ENCODE data around the gene ALG14.

DNA sequence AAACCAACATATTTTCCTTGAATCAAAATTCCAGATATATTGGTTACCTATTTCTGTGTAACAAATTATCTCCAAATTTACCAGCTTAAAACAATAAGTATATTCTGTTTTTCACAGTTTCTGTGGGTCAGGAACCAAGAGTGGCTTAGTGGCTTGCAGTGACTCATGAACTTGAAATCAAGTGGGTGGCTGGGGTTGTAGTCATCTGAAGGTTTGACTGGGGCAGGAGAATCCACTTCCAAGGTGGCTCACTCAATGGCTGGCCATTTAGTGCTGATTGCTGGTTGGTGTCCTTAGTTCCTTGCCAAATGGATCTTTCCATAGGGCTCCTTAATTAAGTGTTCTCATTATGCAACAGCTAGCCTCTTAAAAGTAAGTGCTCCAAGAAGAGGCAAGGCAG is 43.8 kb downstream of the ALG14 start:
- TF ChIP-seq, protein P1, sequence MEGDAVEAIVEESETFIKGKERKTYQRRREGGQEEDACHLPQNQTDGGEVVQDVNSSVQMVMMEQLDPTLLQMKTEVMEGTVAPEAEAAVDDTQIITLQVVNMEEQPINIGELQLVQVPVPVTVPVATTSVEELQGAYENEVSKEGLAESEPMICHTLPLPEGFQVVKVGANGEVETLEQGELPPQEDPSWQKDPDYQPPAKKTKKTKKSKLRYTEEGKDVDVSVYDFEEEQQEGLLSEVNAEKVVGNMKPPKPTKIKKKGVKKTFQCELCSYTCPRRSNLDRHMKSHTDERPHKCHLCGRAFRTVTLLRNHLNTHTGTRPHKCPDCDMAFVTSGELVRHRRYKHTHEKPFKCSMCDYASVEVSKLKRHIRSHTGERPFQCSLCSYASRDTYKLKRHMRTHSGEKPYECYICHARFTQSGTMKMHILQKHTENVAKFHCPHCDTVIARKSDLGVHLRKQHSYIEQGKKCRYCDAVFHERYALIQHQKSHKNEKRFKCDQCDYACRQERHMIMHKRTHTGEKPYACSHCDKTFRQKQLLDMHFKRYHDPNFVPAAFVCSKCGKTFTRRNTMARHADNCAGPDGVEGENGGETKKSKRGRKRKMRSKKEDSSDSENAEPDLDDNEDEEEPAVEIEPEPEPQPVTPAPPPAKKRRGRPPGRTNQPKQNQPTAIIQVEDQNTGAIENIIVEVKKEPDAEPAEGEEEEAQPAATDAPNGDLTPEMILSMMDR (IDR thresholded peaks at IDR 0.05 in 2 of 3, conservative IDR thresholded peaks at IDR 0.05 in 1 of 3; ENCODE audit: control insufficient read depth in 2 of 3, extremely low read depth in 1 of 3, insufficient read depth in 1 of 3, low read depth in 3 of 3, low read length in 3 of 3): no peak
- TF ChIP-seq, protein P2, sequence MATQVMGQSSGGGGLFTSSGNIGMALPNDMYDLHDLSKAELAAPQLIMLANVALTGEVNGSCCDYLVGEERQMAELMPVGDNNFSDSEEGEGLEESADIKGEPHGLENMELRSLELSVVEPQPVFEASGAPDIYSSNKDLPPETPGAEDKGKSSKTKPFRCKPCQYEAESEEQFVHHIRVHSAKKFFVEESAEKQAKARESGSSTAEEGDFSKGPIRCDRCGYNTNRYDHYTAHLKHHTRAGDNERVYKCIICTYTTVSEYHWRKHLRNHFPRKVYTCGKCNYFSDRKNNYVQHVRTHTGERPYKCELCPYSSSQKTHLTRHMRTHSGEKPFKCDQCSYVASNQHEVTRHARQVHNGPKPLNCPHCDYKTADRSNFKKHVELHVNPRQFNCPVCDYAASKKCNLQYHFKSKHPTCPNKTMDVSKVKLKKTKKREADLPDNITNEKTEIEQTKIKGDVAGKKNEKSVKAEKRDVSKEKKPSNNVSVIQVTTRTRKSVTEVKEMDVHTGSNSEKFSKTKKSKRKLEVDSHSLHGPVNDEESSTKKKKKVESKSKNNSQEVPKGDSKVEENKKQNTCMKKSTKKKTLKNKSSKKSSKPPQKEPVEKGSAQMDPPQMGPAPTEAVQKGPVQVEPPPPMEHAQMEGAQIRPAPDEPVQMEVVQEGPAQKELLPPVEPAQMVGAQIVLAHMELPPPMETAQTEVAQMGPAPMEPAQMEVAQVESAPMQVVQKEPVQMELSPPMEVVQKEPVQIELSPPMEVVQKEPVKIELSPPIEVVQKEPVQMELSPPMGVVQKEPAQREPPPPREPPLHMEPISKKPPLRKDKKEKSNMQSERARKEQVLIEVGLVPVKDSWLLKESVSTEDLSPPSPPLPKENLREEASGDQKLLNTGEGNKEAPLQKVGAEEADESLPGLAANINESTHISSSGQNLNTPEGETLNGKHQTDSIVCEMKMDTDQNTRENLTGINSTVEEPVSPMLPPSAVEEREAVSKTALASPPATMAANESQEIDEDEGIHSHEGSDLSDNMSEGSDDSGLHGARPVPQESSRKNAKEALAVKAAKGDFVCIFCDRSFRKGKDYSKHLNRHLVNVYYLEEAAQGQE (IDR thresholded peaks at IDR 0.05; ENCODE audit: low read depth, low read length): no peak
- TF ChIP-seq SMC3 (IDR thresholded peaks at IDR 0.05; ENCODE audit: borderline replicate concordance, low read length): no peak
- TF ChIP-seq, protein P3, sequence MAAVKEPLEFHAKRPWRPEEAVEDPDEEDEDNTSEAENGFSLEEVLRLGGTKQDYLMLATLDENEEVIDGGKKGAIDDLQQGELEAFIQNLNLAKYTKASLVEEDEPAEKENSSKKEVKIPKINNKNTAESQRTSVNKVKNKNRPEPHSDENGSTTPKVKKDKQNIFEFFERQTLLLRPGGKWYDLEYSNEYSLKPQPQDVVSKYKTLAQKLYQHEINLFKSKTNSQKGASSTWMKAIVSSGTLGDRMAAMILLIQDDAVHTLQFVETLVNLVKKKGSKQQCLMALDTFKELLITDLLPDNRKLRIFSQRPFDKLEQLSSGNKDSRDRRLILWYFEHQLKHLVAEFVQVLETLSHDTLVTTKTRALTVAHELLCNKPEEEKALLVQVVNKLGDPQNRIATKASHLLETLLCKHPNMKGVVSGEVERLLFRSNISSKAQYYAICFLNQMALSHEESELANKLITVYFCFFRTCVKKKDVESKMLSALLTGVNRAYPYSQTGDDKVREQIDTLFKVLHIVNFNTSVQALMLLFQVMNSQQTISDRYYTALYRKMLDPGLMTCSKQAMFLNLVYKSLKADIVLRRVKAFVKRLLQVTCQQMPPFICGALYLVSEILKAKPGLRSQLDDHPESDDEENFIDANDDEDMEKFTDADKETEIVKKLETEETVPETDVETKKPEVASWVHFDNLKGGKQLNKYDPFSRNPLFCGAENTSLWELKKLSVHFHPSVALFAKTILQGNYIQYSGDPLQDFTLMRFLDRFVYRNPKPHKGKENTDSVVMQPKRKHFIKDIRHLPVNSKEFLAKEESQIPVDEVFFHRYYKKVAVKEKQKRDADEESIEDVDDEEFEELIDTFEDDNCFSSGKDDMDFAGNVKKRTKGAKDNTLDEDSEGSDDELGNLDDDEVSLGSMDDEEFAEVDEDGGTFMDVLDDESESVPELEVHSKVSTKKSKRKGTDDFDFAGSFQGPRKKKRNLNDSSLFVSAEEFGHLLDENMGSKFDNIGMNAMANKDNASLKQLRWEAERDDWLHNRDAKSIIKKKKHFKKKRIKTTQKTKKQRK (IDR thresholded peaks at IDR 0.05; ENCODE audit: low read depth, low read length): no peak
